NCI-H2081 treated with DMSO at 0.1 percent for 48 hours (cell line): Measurements from ENCODE around the gene GPR158.
"Not testable (repeated sequence)": the region's sequence is repeated elsewhere in the genome, so short reads cannot be mapped to it uniquely, and the experiment has no call there.

ENCODE experiments used
- DNase-seq: peaks from one replicate; lab custom pipeline; 2025; lab: John Stamatoyannopoulos, UW

GPR158 gene, protein sequence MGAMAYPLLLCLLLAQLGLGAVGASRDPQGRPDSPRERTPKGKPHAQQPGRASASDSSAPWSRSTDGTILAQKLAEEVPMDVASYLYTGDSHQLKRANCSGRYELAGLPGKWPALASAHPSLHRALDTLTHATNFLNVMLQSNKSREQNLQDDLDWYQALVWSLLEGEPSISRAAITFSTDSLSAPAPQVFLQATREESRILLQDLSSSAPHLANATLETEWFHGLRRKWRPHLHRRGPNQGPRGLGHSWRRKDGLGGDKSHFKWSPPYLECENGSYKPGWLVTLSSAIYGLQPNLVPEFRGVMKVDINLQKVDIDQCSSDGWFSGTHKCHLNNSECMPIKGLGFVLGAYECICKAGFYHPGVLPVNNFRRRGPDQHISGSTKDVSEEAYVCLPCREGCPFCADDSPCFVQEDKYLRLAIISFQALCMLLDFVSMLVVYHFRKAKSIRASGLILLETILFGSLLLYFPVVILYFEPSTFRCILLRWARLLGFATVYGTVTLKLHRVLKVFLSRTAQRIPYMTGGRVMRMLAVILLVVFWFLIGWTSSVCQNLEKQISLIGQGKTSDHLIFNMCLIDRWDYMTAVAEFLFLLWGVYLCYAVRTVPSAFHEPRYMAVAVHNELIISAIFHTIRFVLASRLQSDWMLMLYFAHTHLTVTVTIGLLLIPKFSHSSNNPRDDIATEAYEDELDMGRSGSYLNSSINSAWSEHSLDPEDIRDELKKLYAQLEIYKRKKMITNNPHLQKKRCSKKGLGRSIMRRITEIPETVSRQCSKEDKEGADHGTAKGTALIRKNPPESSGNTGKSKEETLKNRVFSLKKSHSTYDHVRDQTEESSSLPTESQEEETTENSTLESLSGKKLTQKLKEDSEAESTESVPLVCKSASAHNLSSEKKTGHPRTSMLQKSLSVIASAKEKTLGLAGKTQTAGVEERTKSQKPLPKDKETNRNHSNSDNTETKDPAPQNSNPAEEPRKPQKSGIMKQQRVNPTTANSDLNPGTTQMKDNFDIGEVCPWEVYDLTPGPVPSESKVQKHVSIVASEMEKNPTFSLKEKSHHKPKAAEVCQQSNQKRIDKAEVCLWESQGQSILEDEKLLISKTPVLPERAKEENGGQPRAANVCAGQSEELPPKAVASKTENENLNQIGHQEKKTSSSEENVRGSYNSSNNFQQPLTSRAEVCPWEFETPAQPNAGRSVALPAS (N-terminal part only)

DNA sequence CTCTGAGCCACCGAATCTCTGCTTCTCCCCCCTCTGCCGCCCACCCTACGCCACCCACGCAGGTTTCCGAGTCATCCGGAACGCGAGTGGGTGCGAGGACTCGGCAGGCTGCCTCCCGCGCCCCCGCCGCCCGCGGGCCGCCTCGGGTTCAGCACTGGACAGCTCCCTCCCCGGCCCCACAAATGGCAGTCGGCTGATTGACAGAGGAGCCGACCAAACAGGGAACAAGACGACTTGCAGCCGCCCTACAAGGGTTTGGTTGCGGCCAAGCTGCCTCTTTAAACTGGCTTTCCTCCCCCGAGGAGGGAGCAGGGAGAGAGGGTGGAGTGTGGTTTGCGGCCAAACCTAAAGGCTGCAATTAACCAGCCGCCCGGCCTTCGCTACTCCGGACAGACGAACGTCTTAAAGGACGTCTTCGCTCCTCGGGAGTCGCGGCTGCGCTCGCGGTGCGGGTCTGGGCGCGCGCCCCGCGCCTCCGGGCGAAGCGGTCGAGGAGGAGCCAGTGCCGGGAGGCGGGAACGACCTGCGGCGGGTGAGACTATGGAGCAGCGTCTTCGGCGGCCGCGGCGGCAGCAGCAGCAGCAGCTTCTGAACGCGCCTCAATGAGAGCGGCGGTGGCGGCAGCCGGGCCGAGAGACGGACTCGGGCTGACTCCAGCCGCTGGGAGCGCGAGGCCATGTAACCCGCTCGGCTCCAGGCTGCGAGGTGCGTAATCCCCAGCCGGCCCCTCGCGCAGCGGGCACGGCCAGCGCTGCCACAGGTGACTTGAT lies at the start of gene GPR158:
GPR158 (plus strand) TSS at position 541 of the 770 bp plus-strand sequence. CDS start 420 bp downstream, outside the sequence.
- no peak for DNase-seq

DNA sequence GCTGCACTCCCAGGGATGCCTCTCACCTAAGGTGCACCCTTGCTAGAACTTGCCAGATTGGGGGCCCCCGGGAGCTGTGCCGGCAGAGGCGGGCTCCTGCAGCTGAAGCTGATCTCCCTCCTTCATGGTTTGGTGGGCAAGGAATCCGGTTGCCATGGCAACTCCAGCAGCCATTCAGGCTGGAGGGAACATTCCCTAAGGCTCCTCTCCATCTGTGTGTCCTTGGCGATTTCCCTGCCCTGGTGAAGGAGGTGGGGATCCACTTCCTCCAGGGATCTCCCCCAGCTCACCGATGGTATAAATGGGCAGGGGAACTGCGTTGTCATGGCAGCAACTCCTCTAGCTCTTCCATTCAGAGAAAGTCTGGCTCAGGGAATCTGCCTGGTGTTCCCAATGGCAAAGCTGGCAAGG lies 49.6 kb upstream of the GPR158 start:
- no peak for DNase-seq

DNA sequence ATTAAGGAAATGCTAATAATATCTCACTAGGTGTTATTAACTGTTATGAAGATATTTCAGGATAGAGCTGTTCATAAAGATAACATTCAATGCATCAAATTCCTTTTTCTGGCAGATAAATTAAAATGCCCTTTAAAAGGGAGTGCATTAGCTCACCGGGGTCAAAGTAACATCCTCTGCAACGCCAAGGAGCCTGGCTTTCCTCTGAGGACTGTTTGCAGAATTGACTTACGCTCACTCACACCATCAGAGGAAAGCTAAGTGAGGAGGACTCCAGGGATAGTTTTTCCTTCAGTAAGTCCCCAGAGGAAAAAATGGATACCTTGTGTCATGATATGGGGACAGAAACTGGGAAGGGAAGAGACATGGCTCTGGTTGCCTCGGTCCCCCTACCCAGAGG lies 45.2 kb upstream of the GPR158 start:
- DNase-seq: no peak

DNA sequence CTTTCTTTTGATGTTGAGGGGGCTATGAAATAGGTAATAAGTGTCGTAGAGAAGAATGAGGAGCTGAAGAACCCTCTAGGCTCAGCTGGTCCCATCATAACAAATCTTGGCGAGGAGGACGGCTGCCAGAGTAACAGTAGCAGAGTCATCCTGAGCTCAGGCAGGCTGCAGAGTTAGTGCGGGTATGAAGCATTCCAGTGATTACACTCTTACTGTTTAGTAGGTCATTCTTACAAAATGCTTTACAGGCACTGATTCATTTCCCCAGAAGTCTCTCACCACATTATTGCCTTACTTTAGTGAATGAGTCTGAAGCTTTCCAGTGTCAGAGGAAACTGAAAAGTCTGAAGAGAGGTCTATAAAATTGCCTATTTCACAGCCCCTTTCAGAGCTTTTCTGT lies 43.9 kb upstream of the GPR158 start:
- no peak for DNase-seq

DNA sequence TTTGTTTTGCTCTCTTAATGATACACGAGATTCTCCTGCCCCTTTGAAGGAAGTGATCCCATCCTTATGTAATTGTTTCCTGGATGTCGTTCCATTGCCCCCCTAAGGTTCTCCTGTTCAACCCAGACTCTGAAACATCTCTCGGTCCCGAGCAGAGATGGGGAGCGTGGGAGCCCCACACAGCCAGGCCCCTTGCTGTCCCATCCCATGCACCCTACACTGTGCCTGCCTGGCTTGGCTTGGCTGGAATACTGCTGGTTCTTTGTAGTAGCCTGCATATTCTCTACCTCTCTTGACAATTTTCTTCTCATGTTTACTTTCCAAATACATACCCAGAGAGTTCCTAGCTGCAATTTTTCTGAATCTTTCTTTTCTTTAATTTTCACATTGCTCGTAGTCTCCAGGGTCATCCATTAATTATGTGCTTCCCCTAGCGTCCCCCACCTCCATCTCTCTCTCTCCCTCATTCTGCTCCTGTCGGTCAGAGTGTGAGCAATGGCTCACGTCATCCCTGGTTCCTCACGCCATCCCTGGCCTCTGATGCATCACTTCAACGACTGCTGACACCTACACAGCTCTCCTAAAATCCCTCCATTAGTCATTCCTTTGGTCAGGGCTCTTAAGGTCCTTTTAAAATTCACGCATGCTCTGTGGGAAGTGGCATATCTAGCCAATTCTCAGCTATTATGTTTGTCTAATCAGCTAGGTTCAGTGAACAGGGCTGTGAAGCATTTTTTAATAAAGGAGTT lies 32.5 kb upstream of the GPR158 start:
- no peak for DNase-seq

DNA sequence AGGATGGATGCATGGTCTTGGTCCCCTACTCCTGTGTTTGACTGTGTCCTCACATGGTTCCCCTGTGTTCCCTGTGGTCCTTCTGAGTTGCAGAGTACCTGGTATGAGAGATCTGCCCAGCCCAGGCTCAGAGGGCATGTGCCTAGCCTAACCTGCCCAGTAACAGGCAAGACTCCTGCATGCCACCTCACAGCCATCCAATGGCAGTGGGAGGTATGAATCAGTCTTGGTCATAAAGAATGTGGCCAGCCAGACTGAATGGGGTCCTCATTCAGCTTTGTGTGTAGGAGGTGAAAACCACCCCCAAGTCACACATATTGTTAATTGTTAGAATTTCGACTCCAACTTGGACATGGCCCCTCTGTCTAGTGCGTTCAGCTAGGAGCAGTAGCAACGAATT lies 17.2 kb upstream of the GPR158 start:
- no peak for DNase-seq

DNA sequence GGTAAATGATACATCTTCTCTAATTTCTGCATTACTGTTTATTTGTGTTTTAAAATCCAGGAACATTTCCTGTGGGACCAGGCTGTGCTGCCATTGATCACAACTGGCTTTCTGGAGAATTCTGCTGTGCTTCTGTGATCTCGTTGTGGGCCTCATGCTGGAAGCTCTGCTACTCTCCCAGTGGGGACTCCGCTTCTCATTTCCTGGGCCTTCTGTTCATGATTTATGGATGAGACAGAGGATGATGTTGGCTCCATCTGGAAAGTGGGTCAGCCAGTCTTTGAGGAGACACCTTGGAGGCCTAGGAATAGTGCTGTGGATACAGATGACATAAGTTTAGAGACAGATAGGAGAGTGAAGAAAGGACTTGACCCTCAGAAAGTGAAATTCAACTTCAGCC lies 15.2 kb upstream of the GPR158 start:
- no peak for DNase-seq

DNA sequence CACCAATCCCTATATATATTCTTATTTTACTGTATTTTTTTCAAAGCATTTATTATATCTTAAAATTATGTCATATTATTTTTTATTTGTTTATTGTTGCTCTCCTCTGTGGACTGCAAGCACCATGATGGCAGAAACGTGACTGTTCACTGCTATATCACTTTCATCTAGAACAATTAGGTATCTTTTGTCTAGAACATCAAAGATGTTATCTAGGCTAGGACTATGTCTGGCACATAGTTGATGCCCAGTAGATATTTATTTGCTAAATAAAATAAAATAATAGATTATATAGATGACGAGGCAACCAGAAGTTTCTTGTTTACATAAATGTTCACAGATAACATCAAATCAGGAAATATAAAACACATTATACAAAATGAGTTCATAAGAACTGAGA lies 12.4 kb upstream of the GPR158 start:
- no peak for DNase-seq

DNA sequence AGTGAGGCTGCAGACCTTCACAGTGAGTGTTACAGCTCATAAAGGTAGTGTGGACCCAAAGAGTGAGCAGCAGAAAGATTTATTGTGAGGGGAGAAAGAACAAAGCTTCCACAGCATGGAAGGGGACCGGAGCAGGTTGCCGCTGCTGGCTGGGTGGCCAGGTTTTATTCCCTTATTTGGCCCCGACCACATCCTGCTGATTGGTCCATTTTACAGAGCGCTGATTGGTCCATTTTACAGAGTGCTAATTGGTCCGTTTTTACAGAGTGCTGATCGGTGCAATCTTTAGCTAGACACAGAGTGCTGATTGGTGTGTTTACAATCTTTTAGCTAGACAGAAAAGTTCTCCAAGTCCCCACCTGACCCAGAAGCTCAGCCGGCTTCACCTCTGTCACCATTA lies 11.3 kb upstream of the GPR158 start:
- DNase-seq: not testable (repeated sequence)

DNA sequence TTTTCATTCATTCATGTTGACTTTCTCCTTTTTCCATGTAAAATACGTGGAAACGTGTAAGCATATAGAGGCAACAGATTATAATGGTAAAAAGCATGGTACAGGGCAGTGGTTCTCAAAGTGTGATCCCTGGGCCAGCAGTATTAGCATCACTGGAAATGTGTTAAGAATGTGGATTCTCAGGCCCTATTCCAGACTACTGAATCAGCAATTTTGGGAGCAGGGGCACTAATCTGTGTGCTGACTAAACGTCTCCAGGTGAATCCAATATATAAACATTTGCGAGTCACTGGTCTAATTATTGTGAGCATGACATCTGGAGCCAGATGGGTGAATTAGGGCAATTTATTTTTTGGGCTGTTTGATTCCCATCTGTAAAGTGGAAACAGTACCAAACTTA lies 5.1 kb upstream of the GPR158 start:
- no peak for DNase-seq

DNA sequence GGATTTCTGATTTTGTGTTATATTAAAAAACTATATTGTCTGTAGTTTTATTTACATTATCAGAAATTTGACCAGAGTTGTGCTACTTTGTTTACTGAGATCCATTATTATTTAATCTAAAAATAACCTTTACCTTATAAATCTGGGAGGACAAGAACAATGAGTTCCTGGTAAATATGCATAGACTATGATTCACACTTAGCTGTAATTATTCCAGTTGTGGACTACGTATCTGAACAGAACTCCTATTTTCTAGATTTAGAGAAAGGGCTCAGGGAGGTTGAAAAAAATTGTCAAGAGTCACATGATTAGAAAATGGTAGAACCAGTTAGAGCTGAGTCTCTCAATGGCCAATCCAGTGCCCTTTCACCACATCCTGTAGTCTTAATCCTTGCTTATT lies 4.2 kb upstream of the GPR158 start:
- no peak for DNase-seq

DNA sequence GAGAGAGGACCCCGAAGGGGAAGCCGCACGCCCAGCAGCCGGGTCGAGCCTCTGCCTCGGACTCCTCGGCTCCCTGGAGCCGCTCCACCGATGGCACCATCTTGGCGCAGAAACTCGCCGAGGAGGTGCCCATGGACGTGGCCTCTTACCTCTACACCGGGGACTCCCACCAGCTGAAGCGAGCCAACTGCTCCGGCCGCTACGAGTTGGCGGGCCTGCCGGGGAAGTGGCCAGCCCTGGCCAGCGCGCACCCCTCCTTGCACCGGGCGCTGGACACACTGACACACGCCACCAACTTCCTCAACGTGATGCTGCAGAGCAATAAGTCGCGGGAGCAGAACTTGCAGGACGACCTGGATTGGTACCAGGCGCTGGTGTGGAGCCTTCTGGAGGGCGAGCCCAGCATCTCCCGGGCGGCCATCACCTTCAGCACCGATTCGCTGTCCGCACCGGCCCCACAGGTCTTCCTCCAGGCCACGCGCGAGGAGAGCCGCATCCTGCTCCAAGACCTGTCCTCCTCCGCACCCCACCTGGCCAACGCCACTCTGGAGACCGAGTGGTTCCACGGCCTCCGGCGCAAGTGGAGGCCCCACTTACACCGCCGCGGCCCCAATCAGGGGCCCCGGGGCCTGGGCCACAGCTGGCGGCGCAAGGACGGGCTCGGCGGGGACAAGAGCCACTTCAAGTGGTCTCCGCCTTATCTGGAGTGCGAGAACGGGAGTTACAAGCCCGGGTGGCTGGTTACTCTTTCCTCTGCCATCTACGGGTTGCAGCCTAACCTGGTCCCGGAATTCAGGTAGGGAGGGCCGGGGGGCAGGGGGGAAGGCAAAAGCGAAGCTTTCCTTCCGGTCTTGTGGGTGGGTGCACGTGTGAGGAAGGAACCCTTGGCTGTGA lies 973 bp downstream of the GPR158 start:
- DNase-seq: no peak

DNA sequence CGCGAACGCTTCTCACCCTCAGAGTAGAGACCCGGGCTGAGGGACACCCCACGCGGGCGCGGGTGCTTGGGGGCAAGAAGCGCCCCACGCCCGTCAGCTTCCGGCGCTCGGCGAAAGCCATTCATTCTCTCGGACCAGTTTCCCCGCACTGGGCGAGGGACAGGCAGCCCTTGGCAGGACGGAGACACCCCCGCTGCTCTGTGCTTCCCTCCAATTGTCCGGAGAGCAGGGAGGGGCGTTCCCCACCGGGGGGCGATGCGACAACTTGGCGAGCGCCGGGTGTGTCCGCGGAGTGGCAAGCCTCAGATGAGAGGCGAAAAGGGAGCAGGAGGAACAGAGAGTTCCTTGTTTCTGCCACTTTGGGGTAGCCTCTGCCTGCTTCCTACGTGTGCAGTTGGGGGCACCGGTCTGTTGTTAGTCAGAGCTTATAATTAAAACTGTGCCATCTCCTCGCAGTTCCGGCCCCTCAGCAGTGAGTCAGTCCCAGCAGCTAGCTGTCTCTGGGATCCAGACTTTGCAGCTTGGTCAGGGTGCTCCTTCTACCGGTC lies 1.7 kb downstream of the GPR158 start:
- no peak for DNase-seq

DNA sequence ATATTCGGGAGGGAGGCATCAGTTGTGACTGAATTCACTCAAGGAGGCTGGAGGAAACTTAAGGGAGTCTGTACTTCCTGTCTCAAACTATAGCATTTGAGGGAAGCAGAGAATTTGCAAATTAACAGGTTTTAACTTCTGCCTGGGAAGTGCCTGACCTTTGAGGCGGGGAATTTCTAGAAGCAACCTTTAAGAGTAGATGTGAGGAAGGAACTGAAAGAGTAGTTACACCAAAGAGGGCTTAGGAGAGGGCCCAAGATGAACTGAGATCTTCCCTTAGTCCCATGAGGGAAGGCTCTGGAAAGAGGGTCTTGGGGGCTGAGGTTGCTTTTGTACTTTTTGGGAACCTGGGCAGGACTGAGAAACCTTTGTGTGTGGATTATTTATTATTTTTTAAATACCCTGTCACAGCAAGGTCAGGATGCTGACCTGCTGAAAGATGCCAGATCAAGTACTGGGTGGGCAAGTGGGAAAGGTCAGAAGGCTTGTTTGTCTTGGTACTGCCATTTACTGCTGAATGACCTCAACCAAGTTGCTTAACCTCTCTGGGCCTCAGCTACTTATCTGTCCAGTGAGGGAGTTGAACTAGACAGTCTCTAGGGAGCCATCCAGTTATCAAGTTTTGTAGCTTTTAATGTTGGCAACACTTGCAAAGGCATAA lies 2.4 kb downstream of the GPR158 start:
- DNase-seq: no peak

DNA sequence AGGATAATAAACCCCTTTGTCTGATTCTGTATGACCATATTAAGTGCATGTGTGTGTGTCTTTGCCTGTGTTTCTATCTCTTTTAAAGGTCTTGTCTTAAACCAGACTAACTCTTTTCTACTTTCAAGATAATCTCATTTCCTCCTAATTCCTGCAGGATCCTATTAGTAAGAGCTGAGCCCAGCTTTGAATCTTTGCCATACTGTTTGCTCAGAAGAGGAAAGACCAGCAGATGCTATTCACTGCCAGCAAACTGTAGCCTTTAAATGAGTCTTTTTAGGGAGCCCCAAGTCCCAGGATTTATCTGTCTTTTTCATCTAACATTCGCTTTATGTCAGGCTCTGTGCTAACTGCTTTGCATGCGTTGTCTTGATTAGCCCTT lies 2.9 kb downstream of the GPR158 start:
- DNase-seq: no peak

DNA sequence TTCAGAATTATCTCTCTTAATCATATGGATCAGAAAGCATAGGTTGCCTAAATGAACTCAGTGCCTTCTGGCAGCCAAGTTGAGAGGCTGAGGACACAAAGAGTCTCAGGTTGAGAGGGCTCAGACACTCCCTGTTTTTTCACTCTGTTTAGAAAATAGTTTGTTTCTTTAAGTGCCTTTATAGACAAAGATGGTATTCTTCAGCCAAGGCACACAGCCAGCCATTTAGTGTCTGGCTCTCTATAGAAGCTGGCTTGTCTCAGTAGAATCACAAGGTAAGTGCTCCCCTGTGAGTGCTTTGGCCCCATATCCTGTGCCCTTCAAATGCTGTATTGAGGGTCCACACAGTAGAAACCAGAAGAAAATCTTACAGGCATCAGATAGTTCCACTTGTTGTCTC lies 3.6 kb downstream of the GPR158 start:
- DNase-seq: no peak

DNA sequence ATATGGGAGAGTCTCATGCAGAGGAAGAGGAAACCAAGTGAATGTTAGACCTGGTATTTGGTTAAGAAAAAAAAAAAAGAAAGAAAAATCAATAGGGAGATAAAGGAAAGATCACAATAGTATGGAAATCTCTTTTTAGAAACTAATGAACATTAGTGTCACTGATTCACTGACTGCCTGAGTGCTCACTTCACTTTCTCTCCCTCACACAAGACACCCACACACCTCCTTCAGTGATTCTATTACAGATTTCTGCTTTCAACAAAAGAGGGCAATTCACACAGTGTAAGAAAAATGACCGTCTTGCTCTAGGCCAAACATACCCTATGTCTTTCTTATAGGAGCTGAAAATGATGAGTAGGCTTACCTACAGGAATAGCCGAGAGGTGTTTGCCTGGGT lies 6.0 kb downstream of the GPR158 start:
- no peak for DNase-seq

DNA sequence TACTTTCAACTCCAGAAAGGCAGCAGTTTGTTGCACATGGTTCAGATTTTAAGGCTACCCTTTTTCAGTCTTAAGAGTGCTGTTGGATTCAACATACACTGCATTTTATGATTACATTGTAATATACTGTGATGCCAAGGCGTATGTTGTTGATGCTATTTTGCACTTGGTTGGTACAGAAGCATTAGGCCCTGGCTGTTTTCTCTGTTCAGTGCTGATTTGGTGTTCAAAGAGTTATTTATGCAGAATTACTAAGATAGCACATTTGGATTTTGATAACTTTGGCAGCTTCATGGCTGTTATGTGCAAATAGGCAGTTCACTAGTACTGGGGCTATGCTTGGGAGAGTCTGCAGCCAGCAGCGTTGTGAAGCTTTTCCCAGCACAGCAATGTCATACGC lies 7.8 kb downstream of the GPR158 start:
- DNase-seq: no peak
